Right hindlimb (tissue), 1 donor: Measurements from ENCODE around the gene CYTIP.

Source experiments
- DNase-seq: peaks from one replicate; pipeline ENCODE4 v3.0.0-alpha.2; 2018

The CYTIP gene

GRCh38 chr2:157443795-157444640 lies at the start of gene CYTIP:
Gene CYTIP (minus strand): TSS chr2:157444089. CDS start chr2:157444020, 69 bp downstream.
- DNase-seq, result no peak

GRCh38 chr2:157492189-157492773 lies 48.4 kb upstream of the CYTIP start:
- DNase-seq, result peak; percentile 68

- DNase-seq, result no peak
These were observed 46.1 kb upstream of the CYTIP start for GRCh38 chr2:157489983-157490382.

GRCh38 chr2:157488877-157489276 lies 45.0 kb upstream of the CYTIP start:
- DNase-seq, result no peak

GRCh38 chr2:157487747-157488146 lies 43.9 kb upstream of the CYTIP start:
- DNase-seq, result no peak

GRCh38 chr2:157487271-157487610 lies 43.4 kb upstream of the CYTIP start:
- no peak for DNase-seq

- no peak for DNase-seq
These were observed 42.8 kb upstream of the CYTIP start for GRCh38 chr2:157486596-157487270.

- DNase-seq, result no peak
These were observed 36.5 kb upstream of the CYTIP start for GRCh38 chr2:157480182-157480961.

GRCh38 chr2:157479081-157480027 lies 35.5 kb upstream of the CYTIP start:
- no peak for DNase-seq

GRCh38 chr2:157477919-157478318 lies 34.0 kb upstream of the CYTIP start:
- no peak for DNase-seq

GRCh38 chr2:157476953-157477709 lies 33.2 kb upstream of the CYTIP start:
- DNase-seq, result no peak

- DNase-seq, result no peak
These were observed 32.0 kb upstream of the CYTIP start for GRCh38 chr2:157475722-157476390.

- no peak for DNase-seq
These were observed 29.7 kb upstream of the CYTIP start for GRCh38 chr2:157473581-157473980.

- no peak for DNase-seq
These were observed 27.2 kb upstream of the CYTIP start for GRCh38 chr2:157471078-157471477.

- DNase-seq, result no peak
These were observed 26.4 kb upstream of the CYTIP start for GRCh38 chr2:157470321-157470720.

GRCh38 chr2:157469726-157470125 lies 25.8 kb upstream of the CYTIP start:
- DNase-seq, result no peak

- DNase-seq, result no peak
These were observed 25.2 kb upstream of the CYTIP start for GRCh38 chr2:157468931-157469708.

- DNase-seq, result no peak
These were observed 22.9 kb upstream of the CYTIP start for GRCh38 chr2:157466764-157467163.

- no peak for DNase-seq
These were observed 21.7 kb upstream of the CYTIP start for GRCh38 chr2:157465554-157465953.

GRCh38 chr2:157463002-157463401 lies 19.1 kb upstream of the CYTIP start:
- no peak for DNase-seq
